T-helper 1 cell treated with Interleukin-12 subunit alpha and Interleukin-12 subunit beta and Interleukin-4 antibody, amounts not matched to agents 30 ng/mL and 1 ng/mL, for 36 hours (primary cell): Measurements from ENCODE around the gene GSPT1. TPM values are rescaled to one million over a fixed set of nuclear protein-coding genes. Genes with fewer than 3 reads are reported as not detected.
"Not testable (repeated sequence)": the region's sequence is repeated elsewhere in the genome, so short reads cannot be mapped to it uniquely, and the experiment has no call there.

Source experiments
- intact Hi-C: fragments of 100-400 bp; cut with micrococcal nuclease; formaldehyde crosslinking; loops from one replicate; pipeline ENCODE4 v1.15.1; 2024
- total RNA-seq: library from RNA; stranded (reverse); gene quantifications from 2 replicates; pipeline ENCODE4 v1.2.3, GENCODE V29; 2022

Gene GSPT1
- total RNA-seq: 121 and 123 TPM in 2 replicates

GRCh38 chr16:11915644-11916523 lies at the start of gene GSPT1:
Gene GSPT1 (minus strand): TSS chr16:11915956. CDS start chr16:11915720, 236 bp downstream.
- intact Hi-C loops: loop anchor here (1.0 to 10.0 kb wide), 12 partner anchors 65 to 1172 kb away; partner anchors contain the start of genes CIITA, CLEC16A, CPPED1 and RSL1D1

GRCh38 chr16:11964761-11965551 lies 49.2 kb upstream of the GSPT1 start, which contains the start of gene TNFRSF17:
Gene TNFRSF17 (plus strand): TSS chr16:11965210. CDS start chr16:11965325, 115 bp downstream.
- intact Hi-C loops: no loop called here

GRCh38 chr16:11963706-11964105 lies 48.0 kb upstream of the GSPT1 start:
- intact Hi-C loops: no loop called here

- intact Hi-C loops: not testable (repeated sequence)
Measured at GRCh38 chr16:11962978-11963377, 47.2 kb upstream of the GSPT1 start.

GRCh38 chr16:11962457-11962856 lies 46.7 kb upstream of the GSPT1 start:
- intact Hi-C loops: not testable (repeated sequence)

GRCh38 chr16:11957591-11958395 lies 42.0 kb upstream of the GSPT1 start:
- intact Hi-C loops: no loop called here

GRCh38 chr16:11956558-11956957 lies 40.8 kb upstream of the GSPT1 start:
- intact Hi-C loops: no loop called here

GRCh38 chr16:11955713-11956123 lies 40.0 kb upstream of the GSPT1 start:
- intact Hi-C loops: no loop called here

- intact Hi-C loops: not testable (repeated sequence)
Measured at GRCh38 chr16:11953576-11953975, 37.8 kb upstream of the GSPT1 start.

- intact Hi-C loops: no loop called here
Measured at GRCh38 chr16:11950388-11950787, 34.6 kb upstream of the GSPT1 start.

GRCh38 chr16:11949527-11949926 lies 33.8 kb upstream of the GSPT1 start:
- intact Hi-C loops: loop anchor here (1.0 kb wide), 1 partner anchor 119 kb away; no protein-coding TSS in a partner anchor

GRCh38 chr16:11948819-11949218 lies 33.1 kb upstream of the GSPT1 start:
- intact Hi-C loops: loop anchor here (1.0 kb wide), 1 partner anchor 119 kb away; no protein-coding TSS in a partner anchor

- intact Hi-C loops: no loop called here
Measured at GRCh38 chr16:11946433-11946832, 30.7 kb upstream of the GSPT1 start.

GRCh38 chr16:11941945-11942344 lies 26.2 kb upstream of the GSPT1 start, which contains the start of gene NPIPB2:
Gene NPIPB2 (minus strand): TSS chr16:11942045. CDS start chr16:11942045, 0 bp downstream.
- intact Hi-C loops: not testable (repeated sequence)

GRCh38 chr16:11927350-11927749 lies 11.6 kb upstream of the GSPT1 start:
- intact Hi-C loops: not testable (repeated sequence)

GRCh38 chr16:11924046-11924445 lies 8.3 kb upstream of the GSPT1 start:
- intact Hi-C loops: not testable (repeated sequence)

- intact Hi-C loops: loop anchor here (1.0 to 10.0 kb wide), 10 partner anchors 65 to 1172 kb away; partner anchors contain the start of genes CIITA, CLEC16A, CPPED1 and RSL1D1
Measured at GRCh38 chr16:11916524-11917285, 949 bp upstream of the GSPT1 start.

- intact Hi-C loops: loop anchor here (2.0 to 10.0 kb wide), 7 partner anchors 154 to 1040 kb away; partner anchors contain the start of genes CIITA, CPPED1, SNN and SOCS1
Measured at GRCh38 chr16:11915114-11915643, 577 bp downstream of the GSPT1 start.
